HG02610 (cell line): ENCODE results near the gene FNBP1.

ENCODE experiments used
- ATAC-seq: cut with Tn5 transposase; IDR thresholded peaks from one replicate; pipeline ENCODE4 v1.9.1; 2021; ENCODE audit warnings: mild to moderate bottlenecking, moderate library complexity; ENCODE audit not compliant: unreplicated experiment

FNBP1 gene

DNA sequence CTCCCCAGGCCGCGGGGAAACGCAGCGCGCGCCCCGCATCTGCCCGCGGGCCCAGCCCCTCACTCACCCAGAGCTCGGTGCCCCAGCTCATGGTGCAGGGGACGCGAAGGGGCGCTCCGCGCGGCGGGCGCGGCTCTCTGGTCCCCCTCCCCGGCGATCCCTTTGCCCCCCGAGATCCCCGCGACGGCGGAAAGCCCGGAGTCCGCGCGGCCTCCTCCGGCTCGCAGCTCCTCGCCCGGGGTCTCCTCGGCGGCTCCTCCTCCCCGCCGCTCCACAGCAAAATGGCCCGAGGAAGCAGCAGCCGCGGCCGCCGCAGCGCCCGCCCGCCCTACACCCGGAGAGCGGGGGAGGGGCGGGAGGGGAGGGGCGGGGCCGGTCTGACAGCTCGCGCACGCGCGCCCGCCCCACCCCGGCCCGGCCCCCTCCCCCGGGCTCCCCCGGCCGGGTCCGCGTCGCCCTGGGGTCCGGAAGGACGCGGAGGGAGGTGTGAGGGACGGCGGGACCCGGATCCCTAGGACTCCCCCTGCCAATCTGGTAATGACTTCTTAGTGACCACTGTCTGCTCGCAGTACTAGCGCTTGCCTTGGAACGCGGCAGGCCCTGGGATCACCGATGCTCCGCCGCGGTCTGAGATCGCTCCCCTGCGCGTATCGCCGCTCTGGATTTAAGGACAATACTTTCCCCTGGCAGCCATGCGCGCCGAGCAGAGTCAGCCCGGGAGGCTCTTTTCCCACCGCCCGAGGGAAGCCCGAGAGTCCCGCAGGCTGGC lies at the start of gene FNBP1:
Gene FNBP1, minus strand, starts transcription at position 305 of the 769 bp plus-strand sequence. Its CDS starts 214 bp downstream, at position 91.
- peak; percentile 37 for ATAC-seq

DNA sequence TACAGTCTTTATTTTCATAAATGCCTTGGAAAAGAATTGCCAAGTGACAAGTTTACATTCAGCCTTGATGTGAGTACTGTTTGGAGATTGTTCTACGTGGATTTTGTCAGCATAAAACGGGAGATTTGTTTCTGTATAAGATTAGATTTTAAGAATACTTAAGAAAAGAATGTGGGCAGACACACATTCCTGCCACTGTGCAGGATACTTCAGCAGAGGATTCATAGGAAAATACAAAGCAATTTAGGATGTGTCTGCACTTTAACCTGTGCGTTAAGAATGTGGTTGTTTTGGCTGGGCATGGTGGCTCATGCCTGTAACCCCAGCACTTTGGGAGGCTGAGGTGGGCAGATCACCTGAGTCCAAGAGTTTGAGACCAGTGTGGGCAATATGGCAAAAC lies 47.9 kb upstream of the FNBP1 start:
- no peak for ATAC-seq

DNA sequence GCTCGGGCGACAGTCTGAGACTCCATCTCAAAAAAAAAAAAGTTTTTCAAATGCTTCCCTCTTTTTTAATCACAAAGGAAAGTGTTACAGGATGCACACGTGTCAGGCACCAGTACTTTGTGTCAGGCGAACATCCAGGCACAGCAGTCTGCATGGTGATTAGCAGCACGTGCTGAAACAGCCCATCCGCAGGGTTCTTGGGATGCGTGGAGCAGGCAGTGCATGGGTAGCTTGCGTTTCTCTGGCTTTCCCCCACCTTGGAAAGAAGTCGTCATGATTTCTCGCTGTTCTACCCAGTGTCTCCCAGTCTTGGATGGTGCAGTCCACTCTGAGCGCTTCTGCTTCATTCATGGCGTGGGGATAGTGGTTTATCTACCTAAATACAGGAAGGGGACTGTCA lies 46.2 kb upstream of the FNBP1 start:
- no peak for ATAC-seq

DNA sequence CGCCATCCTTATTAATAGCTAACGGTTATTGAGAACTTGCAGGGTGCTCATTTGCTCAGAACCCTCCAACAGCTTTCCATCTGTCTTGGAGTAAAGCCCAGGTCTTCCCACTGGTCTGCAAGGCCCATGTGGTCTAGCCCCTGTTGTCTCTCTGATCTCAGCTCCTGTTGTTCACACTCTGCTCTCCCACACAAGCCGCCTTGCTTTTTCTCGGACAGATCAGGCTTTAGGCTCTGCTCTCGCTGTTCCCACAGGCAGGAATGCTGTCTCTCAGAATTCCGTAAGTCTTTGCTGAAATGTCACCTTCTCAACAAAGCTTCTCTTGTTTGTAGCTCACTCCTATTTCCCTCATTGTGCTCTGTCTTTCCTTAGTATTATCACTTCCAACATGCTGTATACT lies 45.1 kb upstream of the FNBP1 start:
- no peak for ATAC-seq

DNA sequence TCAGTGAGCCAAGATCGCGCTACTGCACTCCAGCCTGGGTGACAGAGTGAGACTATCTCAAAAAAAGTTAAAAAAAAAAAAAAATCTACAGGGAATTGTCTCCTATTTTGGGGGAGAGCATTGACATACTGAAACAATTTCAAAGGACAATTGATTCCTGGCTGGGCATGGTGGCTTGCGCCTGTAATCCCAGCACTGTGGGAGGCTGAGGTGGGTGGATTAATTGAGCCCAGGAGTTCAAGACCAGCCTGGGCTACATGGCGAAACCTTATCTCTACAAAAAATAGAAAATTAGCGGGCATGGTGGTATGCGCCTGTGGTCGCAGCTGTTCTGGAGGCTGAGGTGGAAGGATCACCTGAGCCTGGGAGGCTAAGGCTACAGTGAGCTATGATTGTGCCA lies 41.3 kb upstream of the FNBP1 start:
- no peak for ATAC-seq

DNA sequence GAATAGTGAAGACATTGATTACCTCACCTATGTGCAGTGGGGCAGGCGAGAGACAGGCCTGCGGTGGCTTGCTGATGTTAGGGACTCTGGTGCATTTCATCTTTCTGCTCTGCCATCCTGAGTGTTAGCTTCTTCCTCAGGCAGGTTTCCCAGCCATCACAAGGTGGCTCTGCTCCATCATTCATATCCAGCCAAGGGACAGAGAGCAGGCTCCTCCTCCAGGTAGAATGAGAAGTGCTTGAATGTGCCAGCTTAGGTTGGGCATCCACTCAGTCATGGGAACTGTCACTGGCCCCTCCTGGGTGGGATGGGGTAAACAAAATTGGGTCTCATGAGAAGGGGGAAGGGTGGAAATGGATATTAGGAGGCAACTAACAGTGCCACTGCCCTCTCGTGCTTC lies 35.6 kb upstream of the FNBP1 start:
- ATAC-seq, result no peak

GRCh38 chr9:130073373-130073772 lies 30.4 kb upstream of the FNBP1 start:
- no peak for ATAC-seq

DNA sequence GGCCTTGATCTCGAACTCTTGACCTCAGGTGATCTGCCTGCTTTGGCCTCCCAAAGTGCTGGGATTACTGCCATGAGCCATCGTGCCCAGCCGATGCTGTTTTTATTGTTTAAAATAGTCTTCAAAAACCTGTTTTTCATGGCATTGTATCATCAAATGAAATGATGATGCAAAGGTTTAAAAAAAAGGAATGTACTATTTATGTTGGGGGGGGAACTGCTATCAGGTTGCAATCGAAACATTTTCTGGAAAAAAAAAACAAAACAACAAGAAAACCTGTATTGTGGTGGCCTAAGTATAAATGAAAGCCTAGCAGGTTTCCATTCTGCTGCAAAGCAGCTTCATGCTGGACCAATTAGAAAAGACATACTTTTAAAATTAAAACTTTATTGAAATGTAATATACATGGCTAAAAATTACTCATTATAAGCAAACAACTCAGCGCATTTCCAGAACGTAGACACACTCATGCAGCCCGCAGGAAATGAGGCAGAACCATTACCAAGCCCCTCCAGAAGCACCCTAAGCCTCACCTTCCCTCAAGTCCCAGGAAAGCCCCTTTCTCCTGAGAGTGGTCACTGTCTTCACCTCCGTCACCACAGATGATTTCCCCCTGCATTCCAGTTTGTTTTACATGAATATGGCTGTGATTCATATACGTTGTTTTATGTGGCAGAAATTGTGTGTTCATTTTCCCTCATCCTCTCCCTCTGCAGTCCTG lies 29.7 kb upstream of the FNBP1 start:
- ATAC-seq, result no peak

DNA sequence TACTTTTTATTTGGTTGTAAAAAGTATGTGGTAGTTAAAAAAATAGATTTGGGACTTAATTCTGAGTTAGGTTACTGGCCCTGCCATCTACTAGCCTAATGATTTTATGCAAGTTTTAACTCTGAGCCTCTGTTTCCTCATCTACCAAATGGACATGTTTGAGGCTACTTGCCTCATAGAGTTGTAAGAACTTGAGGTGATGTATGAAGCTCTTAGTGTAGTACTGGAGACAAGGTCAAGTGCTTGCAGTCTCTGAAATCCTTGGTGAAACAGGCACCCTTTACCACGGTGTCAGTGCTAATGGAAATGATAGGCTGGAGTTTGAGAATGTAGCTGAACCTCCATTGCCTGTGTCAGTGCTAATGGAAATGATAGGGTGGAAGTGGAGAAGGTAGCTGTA lies 26.1 kb upstream of the FNBP1 start:
- ATAC-seq, result no peak

- no peak for ATAC-seq
Measured at GRCh38 chr9:130064621-130065020, 21.6 kb upstream of the FNBP1 start.

- no peak for ATAC-seq
Measured at GRCh38 chr9:130062750-130063149, 19.8 kb upstream of the FNBP1 start.

GRCh38 chr9:130060296-130060695 lies 17.3 kb upstream of the FNBP1 start:
- no peak for ATAC-seq

GRCh38 chr9:130058887-130059286 lies 15.9 kb upstream of the FNBP1 start:
- no peak for ATAC-seq

GRCh38 chr9:130058154-130058553 lies 15.2 kb upstream of the FNBP1 start:
- no peak for ATAC-seq

GRCh38 chr9:130054820-130055219 lies 11.8 kb upstream of the FNBP1 start:
- no peak for ATAC-seq

GRCh38 chr9:130054325-130054786 lies 11.4 kb upstream of the FNBP1 start:
- ATAC-seq, result no peak

GRCh38 chr9:130053504-130054324 lies 10.7 kb upstream of the FNBP1 start, which contains the start of gene GPR107:
GPR107 (plus strand) TSS chr9:130053906; CDS start chr9:130053933, 27 bp downstream.
- peak; percentile 74 for ATAC-seq

DNA sequence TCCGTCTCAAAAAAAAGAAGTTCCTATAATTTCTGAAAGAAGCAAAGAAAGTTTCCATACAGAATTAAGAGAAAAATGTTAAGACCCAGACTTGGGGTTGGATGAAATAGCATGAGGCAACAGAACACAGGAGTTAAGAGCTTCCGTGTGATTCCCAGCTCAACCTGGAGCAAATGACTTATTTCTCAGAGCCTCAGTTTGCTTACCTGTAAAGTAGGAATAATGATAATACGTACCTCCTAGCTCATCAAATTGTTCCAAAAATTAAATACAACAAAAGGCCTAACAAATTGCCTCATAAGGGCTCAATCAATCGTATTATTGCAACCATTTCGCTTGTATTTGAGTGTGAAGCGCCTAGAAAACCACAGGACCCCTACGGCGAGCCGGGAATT lies 10.1 kb upstream of the FNBP1 start:
- ATAC-seq, result no peak

DNA sequence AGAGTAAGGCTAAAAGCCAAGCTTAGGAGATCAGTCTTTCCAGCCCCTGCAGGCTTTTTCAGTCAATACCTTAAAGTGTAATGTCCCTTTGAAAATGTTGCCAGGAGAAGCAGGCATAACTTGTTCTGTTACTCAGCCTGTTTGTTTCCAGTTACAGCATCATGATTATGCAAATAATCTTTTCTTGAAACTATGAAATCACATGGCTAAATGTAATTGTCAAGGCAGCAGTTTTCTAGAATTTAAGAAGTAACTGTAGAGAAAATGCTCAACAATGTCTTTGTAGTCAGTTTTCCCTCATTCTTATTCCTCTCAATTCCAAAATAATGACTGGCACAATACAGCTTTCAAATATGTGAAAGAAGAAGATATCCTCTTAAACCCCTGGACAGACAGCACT lies 8.9 kb upstream of the FNBP1 start:
- no peak for ATAC-seq

DNA sequence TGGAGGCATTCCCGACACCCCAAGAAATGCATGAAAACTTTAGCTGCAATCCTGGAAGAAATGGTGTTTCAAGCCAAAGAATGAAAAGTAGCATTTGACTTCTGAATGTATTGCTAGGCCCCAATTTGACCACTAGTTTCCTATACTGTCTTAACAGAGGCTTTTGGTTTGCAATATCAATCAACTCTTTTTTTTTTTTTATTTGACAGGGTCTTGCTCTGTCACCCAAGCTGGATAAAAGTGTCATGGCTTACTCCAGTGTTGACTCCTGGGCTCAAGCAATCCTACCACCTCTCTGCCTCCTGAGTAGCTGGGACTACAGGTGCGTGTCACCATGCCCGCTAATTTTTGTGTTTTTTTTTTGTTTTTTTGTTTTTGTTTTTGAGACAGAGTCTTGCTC lies 7.5 kb upstream of the FNBP1 start:
- ATAC-seq, result no peak

DNA sequence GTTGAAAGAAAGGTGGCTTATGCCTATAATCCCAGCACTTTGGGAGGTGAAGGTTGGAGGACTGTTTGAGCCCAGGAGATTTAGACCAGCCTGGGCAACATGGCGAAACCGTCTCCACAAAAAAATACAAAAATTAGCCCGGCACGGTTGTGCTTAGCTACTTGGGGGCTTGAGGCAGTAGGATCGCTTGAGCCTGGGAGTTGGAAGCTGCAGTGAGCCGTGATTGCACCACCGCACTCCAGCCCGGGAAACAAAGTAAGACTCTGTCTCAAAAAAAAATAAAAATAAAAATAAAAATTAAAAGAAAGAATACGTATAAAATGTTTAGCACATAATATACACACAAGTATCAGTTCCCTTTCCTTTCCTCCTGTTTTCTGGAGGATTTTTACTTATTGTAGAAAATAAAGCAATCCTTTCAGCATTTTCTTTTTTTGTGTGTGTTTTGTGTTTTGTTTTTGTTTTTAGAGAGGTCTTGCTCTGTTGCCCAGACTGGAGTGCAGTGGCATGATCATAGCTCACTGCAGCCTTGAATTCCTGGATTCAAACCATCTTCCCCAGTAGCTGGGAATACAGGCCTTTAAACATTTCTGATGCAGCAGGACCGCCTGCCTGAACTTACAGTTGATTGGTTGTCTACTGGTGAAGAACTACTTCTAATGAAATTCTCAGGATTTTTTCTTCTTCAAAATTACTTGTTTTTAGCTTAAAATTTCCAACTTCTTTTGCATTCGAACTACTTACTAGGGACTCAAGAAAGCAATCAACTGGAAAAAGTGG lies 6.6 kb upstream of the FNBP1 start:
- no peak for ATAC-seq
